Osteoblast (primary cell): Measurements from ENCODE around the gene SLC17A8. TPM values are rescaled to one million over a fixed set of nuclear protein-coding genes. Genes with fewer than 3 reads are reported as not detected.
A peak's percentile ranks its signal among the peaks of the same experiment; 100 is the strongest.

Experiments
- DNase-seq: peaks from one replicate; pipeline ENCODE4 v3.0.0; 2011; ENCODE audit warnings: low spot score, mixed read lengths; ENCODE audit not compliant: insufficient read length; ENCODE audit errors: missing footprints
- H2AFZ ChIP-seq: 2 replicates; pipeline ENCODE4 v1.6.0; 2011; ENCODE audit warnings: mild to moderate bottlenecking, low read length
- H3K27ac ChIP-seq: 2 replicates; pipeline ENCODE4 v1.5.1; 2011; ENCODE audit warnings: mild to moderate bottlenecking, low read depth, low read length, moderate library complexity
- H3K27me3 ChIP-seq: 2 replicates; pipeline ENCODE4 v1.6.0; 2012; ENCODE audit warnings: mild to moderate bottlenecking, control low read depth, inconsistent platforms, low read length, moderate library complexity; ENCODE audit not compliant: insufficient read depth
- H3K36me3 ChIP-seq: 2 replicates; pipeline ENCODE4 v1.5.1; 2011; ENCODE audit warnings: mild to moderate bottlenecking, low read length, control low read depth, moderate library complexity; ENCODE audit not compliant: insufficient read depth
- H3K4me1 ChIP-seq: 2 replicates; pipeline ENCODE4 v1.5.1; 2011; ENCODE audit warnings: mild to moderate bottlenecking, low read length, control low read depth, moderate library complexity; ENCODE audit not compliant: insufficient read depth
- H3K4me2 ChIP-seq: 2 replicates; pipeline ENCODE4 v1.6.0; 2011; ENCODE audit warnings: mild to moderate bottlenecking, low read length; ENCODE audit not compliant: insufficient read depth
- H3K4me3 ChIP-seq: fragments of 200-600 bp; sonication (generic); 3 replicates; pipeline ENCODE4 v1.5.1; 2012; ENCODE audit warnings: mild to moderate bottlenecking, low read length, inconsistent platforms; ENCODE audit not compliant: insufficient read depth
- H3K79me2 ChIP-seq: 2 replicates; pipeline ENCODE4 v1.6.0; 2012; ENCODE audit warnings: mild to moderate bottlenecking, low read length, control low read depth, inconsistent platforms; ENCODE audit not compliant: insufficient read depth
- H3K9me3 ChIP-seq: 2 replicates; pipeline ENCODE4 v1.5.1; 2011; ENCODE audit warnings: low read depth, low read length, control low read depth
- H4K20me1 ChIP-seq: 2 replicates; pipeline ENCODE4 v1.6.0; 2012; ENCODE audit warnings: mild to moderate bottlenecking, low read length, control low read depth; ENCODE audit not compliant: insufficient read depth
- CTCF ChIP-seq: IDR thresholded peaks from 2 replicates; pipeline ENCODE4 v1.5.1; 2011; ENCODE audit warnings: mild to moderate bottlenecking, low read depth, low read length, moderate library complexity; ENCODE audit errors: extremely low read depth
- total RNA-seq: library from RNA; depleted of rRNA; stranded (reverse); fragments of >200 nt; gene quantifications from 2 replicates; pipeline ENCODE4 v1.2.3, GENCODE V29; 2012

The SLC17A8 gene
- total RNA-seq, 1 donor, result not detected

- Histone ChIP-seq H3K4me2 (no peak overlapping the region), H3K36me3 (no peaks in the 10 kb centered on the region)
- TF ChIP-seq CTCF, result no peak
Observed at GRCh38 chr12:100384559-100384935, 27.7 kb downstream of the SLC17A8 start.

DNA sequence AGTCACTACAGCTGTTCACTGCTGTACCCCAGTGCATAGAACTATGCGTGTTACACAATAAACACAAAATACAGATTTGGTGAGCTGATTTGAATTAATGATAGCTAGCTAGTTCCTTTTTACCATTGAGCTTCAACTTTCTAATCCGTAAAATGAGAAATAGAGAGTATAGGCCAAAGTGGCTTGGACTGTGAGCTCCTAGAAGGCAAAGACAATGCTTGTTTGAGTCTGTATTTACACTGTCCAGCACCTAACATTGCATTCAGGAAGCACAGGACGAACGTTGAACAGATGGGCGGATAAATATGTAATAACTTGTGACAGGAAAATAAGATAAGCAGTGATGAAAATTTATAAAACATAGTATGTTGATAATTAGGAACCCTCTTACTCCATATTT, 31.5 kb downstream of the SLC17A8 start:
- Histone ChIP-seq H3K27ac (no peak overlapping the region), H3K27me3 (no peaks in the 10 kb centered on the region), H3K4me1 (no peaks in the 10 kb centered on the region), H3K4me3 (no peak overlapping the region), H3K36me3 (no peaks in the 10 kb centered on the region), H3K4me2 (no peak overlapping the region), H3K9me3 (no peaks in the 10 kb centered on the region), H3K79me2 (no peaks in the 10 kb centered on the region), H4K20me1 (no peaks in the 10 kb centered on the region), H2AFZ (no peak overlapping the region)
- TF ChIP-seq CTCF, result no peak
- no peak for DNase-seq

More at GRCh38 chr12:100384559-100384935, 27.7 kb downstream of the SLC17A8 start:
- Histone ChIP-seq H3K27ac (no peak overlapping the region), H3K4me1 (no peaks in the 10 kb centered on the region), H3K27me3 (no peaks in the 10 kb centered on the region), H3K4me3 (no peak overlapping the region), H2AFZ (no peak overlapping the region), H3K9me3 (no peaks in the 10 kb centered on the region), H4K20me1 (no peaks in the 10 kb centered on the region), H3K79me2 (no peaks in the 10 kb centered on the region)
- DNase-seq, result no peak

DNA sequence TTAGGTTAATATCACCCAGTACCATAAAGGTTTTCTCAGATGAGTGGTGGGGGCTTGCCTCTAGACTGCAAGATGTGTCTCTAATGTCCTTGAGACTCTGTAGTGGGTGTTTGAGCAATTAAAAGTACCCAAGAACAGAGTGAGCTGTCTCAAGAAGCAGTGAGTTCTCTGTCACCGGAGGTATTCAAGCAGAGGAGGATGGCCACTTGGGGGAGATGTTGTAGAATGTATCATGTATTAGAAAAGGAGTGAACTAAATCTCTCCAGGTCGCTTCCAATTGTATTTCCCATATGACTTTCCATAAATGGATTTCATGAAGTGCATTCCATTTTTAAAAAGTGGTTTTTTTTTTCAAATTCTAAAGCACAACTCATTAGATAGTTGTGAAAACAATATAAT, 35.0 kb downstream of the SLC17A8 start:
- no peak for TF ChIP-seq CTCF
- Histone ChIP-seq H2AFZ (no peak overlapping the region), H3K4me3 (no peak overlapping the region), H3K4me1 (no peaks in the 10 kb centered on the region), H3K9me3 (no peaks in the 10 kb centered on the region), H3K4me2 (no peak overlapping the region), H3K79me2 (no peaks in the 10 kb centered on the region), H4K20me1 (no peaks in the 10 kb centered on the region), H3K27me3 (no peaks in the 10 kb centered on the region), H3K36me3 (no peaks in the 10 kb centered on the region), H3K27ac (no peak overlapping the region)
- peak; percentile 39 for DNase-seq

DNA sequence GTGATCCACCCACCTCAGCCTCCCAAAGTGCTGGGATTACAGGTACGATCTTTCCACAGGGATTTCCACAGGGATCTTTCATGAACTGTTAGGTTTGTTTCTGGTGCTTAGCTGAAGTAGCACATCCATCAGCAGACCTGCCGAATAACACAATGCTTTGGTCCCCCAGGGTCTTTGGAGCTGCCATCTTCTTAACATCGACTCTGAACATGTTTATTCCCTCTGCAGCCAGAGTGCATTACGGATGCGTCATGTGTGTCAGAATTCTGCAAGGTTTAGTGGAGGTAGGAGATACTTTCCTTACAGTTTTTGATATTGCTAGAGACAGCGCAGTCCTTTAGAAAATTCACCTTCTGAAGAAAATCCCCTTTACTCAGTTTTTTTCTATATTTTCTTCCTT, 36.3 kb downstream of the SLC17A8 start:
- no peaks in the 10 kb centered on the region for H4K20me1 ChIP-seq
- no peaks in the 10 kb centered on the region for H3K4me1 ChIP-seq
- TF ChIP-seq CTCF, result no peak
- no peaks in the 10 kb centered on the region for H3K9me3 ChIP-seq
- no peaks in the 10 kb centered on the region for H3K36me3 ChIP-seq
- H2AFZ ChIP-seq, result no peak overlapping the region
- no peak overlapping the region for H3K4me3 ChIP-seq
- H3K4me2 ChIP-seq, result no peak overlapping the region
- H3K79me2 ChIP-seq, result no peaks in the 10 kb centered on the region
- H3K27ac ChIP-seq, result no peak overlapping the region
- no peak for DNase-seq
- no peaks in the 10 kb centered on the region for H3K27me3 ChIP-seq
